WTC11 (cell line): ENCODE results near the gene AQP9. TPM values are rescaled to one million over a fixed set of nuclear protein-coding genes. Genes with fewer than 3 reads are reported as not detected.

Experiments
- ATAC-seq: fragments of 200-7000 bp; cut with Tn5 transposase; 2 replicates; pipeline ENCODE4 v1.10.0; 2021; ENCODE audit warnings: mild to moderate bottlenecking, moderate library complexity
- CTCF ChIA-PET: fragments of 300-600 bp; sonication (Branson Sonifier 250); formaldehyde crosslinking; loops from one replicate; lab custom pipeline; 2021; ENCODE audit warnings: antibody characterized with exemption; lab: Charles Lee
- POLR2A ChIA-PET: fragments of 350-600 bp; sonication (Branson Sonifier 250); formaldehyde crosslinking; loops from one replicate; lab custom pipeline; 2021; ENCODE audit warnings: antibody characterized with exemption; lab: Charles Lee
- DNase-seq: peaks from one replicate; pipeline ENCODE4 v3.0.0; 2021; ENCODE audit warnings: low spot score
- H3K27ac Mint-ChIP-seq: 2 replicates; pipeline ENCODE4 v1.8.0; 2021; ENCODE audit warnings: mixed read lengths
- H3K27me3 Mint-ChIP-seq: 2 replicates; pipeline ENCODE4 v1.8.0; 2021; ENCODE audit warnings: low read depth, mild to moderate bottlenecking, moderate library complexity, mixed read lengths
- H3K36me3 Mint-ChIP-seq: 2 replicates; pipeline ENCODE4 v1.8.0; 2021; ENCODE audit warnings: mixed read lengths
- H3K4me1 Mint-ChIP-seq: 2 replicates; pipeline ENCODE4 v1.8.0; 2022; ENCODE audit warnings: mixed read lengths
- H3K4me3 Mint-ChIP-seq: 2 replicates; pipeline ENCODE4 v1.8.0; 2021; ENCODE audit warnings: mild to moderate bottlenecking, moderate library complexity, mixed read lengths
- H3K9me3 Mint-ChIP-seq: 2 replicates; pipeline ENCODE4 v1.8.0; 2021; ENCODE audit warnings: mixed read lengths
- AR ChIP-seq: fragments of 250-450 bp; sonication (Bioruptor Pico); IDR thresholded peaks from 2 replicates; pipeline ENCODE4 v1.9.0; 2021; ENCODE audit warnings: mild to moderate bottlenecking
- CDX4 ChIP-seq: fragments of 250-450 bp; sonication (Bioruptor Pico); IDR thresholded peaks from 2 replicates; pipeline ENCODE4 v1.9.0; 2021; ENCODE audit warnings: moderate library complexity, mild to moderate bottlenecking, inconsistent platforms, borderline replicate concordance
- E2F4 ChIP-seq: sonication (generic); formaldehyde crosslinking; IDR thresholded peaks from 2 replicates; pipeline ENCODE4 v1.8.1; 2022; ENCODE audit warnings: low read depth, mild to moderate bottlenecking, moderate library complexity, missing genetic modification reagents, borderline replicate concordance
- E2F5 ChIP-seq: sonication (generic); formaldehyde crosslinking; IDR thresholded peaks from 2 replicates; pipeline ENCODE4 v1.8.1; 2022; ENCODE audit warnings: mild to moderate bottlenecking, moderate library complexity, missing genetic modification reagents
- ELF4 ChIP-seq: sonication (generic); formaldehyde crosslinking; IDR thresholded peaks from 2 replicates; pipeline ENCODE4 v1.8.1; 2022; ENCODE audit warnings: low read depth, mild to moderate bottlenecking, moderate library complexity, missing genetic modification reagents
- FOXP4 ChIP-seq: sonication (generic); formaldehyde crosslinking; IDR thresholded peaks from 2 replicates; pipeline ENCODE4 v1.8.0; 2022; ENCODE audit warnings: mild to moderate bottlenecking, missing genetic modification reagents
- GABPB1 ChIP-seq: sonication (generic); formaldehyde crosslinking; IDR thresholded peaks from 2 replicates; pipeline ENCODE4 v1.8.1; 2023; ENCODE audit warnings: mild to moderate bottlenecking, missing genetic modification reagents
- GTF2I ChIP-seq: fragments of 250-450 bp; sonication (Bioruptor Pico); conservative IDR thresholded peaks from 2 replicates; pipeline ENCODE4 v1.4.0; 2021; ENCODE audit warnings: mild to moderate bottlenecking
- HMGXB4 ChIP-seq: sonication (generic); formaldehyde crosslinking; IDR thresholded peaks from 2 replicates; pipeline ENCODE4 v1.8.1; 2023; ENCODE audit warnings: mild to moderate bottlenecking, moderate library complexity, missing genetic modification reagents
- IRF2 ChIP-seq: sonication (generic); formaldehyde crosslinking; IDR thresholded peaks from 2 replicates; pipeline ENCODE4 v1.8.0; 2022; ENCODE audit warnings: low read depth, missing genetic modification reagents, borderline replicate concordance
- JUN ChIP-seq: sonication (generic); formaldehyde crosslinking; IDR thresholded peaks from 2 replicates; pipeline ENCODE4 v1.8.0; 2023; ENCODE audit warnings: mild to moderate bottlenecking, missing genetic modification reagents
- MLX ChIP-seq: sonication (generic); formaldehyde crosslinking; IDR thresholded peaks from 2 replicates; pipeline ENCODE4 v1.8.1; 2023; ENCODE audit warnings: mild to moderate bottlenecking, missing genetic modification reagents, moderate library complexity
- NFYB ChIP-seq: sonication (generic); formaldehyde crosslinking; conservative IDR thresholded peaks from 2 replicates; pipeline ENCODE4 v1.8.0; 2022; ENCODE audit warnings: low read depth, missing genetic modification reagents
- NR1H2 ChIP-seq: sonication (generic); formaldehyde crosslinking; IDR thresholded peaks from 2 replicates; pipeline ENCODE4 v1.9.0; 2021; ENCODE audit warnings: mild to moderate bottlenecking, moderate library complexity, missing genetic modification reagents
- SMAD4 ChIP-seq: sonication (generic); formaldehyde crosslinking; IDR thresholded peaks from 2 replicates; pipeline ENCODE4 v1.8.0; 2022; ENCODE audit warnings: mild to moderate bottlenecking, missing genetic modification reagents
- TEAD1 ChIP-seq: sonication (generic); formaldehyde crosslinking; IDR thresholded peaks from 2 replicates; pipeline ENCODE4 v1.8.0; 2022; ENCODE audit warnings: mild to moderate bottlenecking, missing genetic modification reagents
- TEAD4 ChIP-seq: sonication (generic); formaldehyde crosslinking; IDR thresholded peaks from 2 replicates; pipeline ENCODE4 v1.8.0; 2022; ENCODE audit warnings: mild to moderate bottlenecking, missing genetic modification reagents
- USF1 ChIP-seq: sonication (generic); formaldehyde crosslinking; IDR thresholded peaks from 2 replicates; pipeline ENCODE4 v1.8.0; 2022; ENCODE audit warnings: mild to moderate bottlenecking, missing genetic modification reagents
- ZBTB21 ChIP-seq: sonication (generic); formaldehyde crosslinking; IDR thresholded peaks from 2 replicates; pipeline ENCODE4 v1.8.1; 2023; ENCODE audit warnings: mild to moderate bottlenecking, missing genetic modification reagents, borderline replicate concordance
- ZBTB43 ChIP-seq: sonication (generic); formaldehyde crosslinking; IDR thresholded peaks from 2 replicates; pipeline ENCODE4 v1.8.1; 2023; ENCODE audit warnings: mild to moderate bottlenecking, missing genetic modification reagents
- ZNF317 ChIP-seq: sonication (generic); formaldehyde crosslinking; IDR thresholded peaks from 2 replicates; pipeline ENCODE4 v1.8.1; 2023; ENCODE audit warnings: low read depth, mild to moderate bottlenecking, moderate library complexity, missing genetic modification reagents, borderline replicate concordance
- total RNA-seq: library from RNA; stranded (reverse); gene quantifications from 3 replicates; pipeline ENCODE4 v1.2.3, GENCODE V29; 2021

The AQP9 gene
- total RNA-seq, 1 experiment from 2014 or later, result 0.07 TPM

GRCh38 chr15:58125333-58125732 is 12.8 kb upstream of the AQP9 start (continued):
- TF ChIP-seq AR (CRISPR knock-in tag), result no peak
- TF ChIP-seq NFYB, result no peak
- TF ChIP-seq, all 79 proteins: peak for 0

GRCh38 chr15:58134886-58135285 is 3.3 kb upstream of the AQP9 start:
- Mint-ChIP-seq H3K27ac (no peak overlapping the region), H3K9me3 (no peaks in the 10 kb centered on the region), H3K4me3 (no peak overlapping the region), H3K36me3 (no peaks in the 10 kb centered on the region), H3K4me1 (peaks cover 16% of the 10 kb centered on the region), H3K27me3 (0 out of 2 replicates have a peak, but pooled peaks cover 2% of the 10 kb centered on the region)
- ATAC-seq (no peak), DNase-seq (no peak)
- TF ChIP-seq SMAD4 (CRISPR knock-in tag) (no peak), NR1H2 (CRISPR knock-in tag) (no peak), GABPB1 (CRISPR knock-in tag) (no peak), TEAD1 (CRISPR knock-in tag) (no peak), FOXP4 (CRISPR knock-in tag) (no peak), IRF2 (no peak), JUN (CRISPR knock-in tag) (no peak), ZBTB21 (no peak), ZNF317 (no peak)
- CTCF ChIA-PET, result no interaction called here
- POLR2A ChIA-PET, result no interaction called here

GRCh38 chr15:58135511-58136174 is 2.5 kb upstream of the AQP9 start:
- 0 out of 2 replicates have a peak, but pooled peaks cover 2% of the 10 kb centered on the region for H3K27me3 Mint-ChIP-seq
- no peak overlapping the region for H3K4me3 Mint-ChIP-seq
- ATAC-seq (no peak), DNase-seq (no peak)
- CTCF ChIA-PET, result no interaction called here
- no peaks in the 10 kb centered on the region for H3K9me3 Mint-ChIP-seq
- POLR2A ChIA-PET, result no interaction called here
- H3K4me1 Mint-ChIP-seq, result peaks cover 16% of the 10 kb centered on the region
- no peaks in the 10 kb centered on the region for H3K36me3 Mint-ChIP-seq
- no peak overlapping the region for H3K27ac Mint-ChIP-seq
- TF ChIP-seq CDX4 (no peak), TEAD4 (CRISPR knock-in tag) (no peak), USF1 (CRISPR knock-in tag) (no peak), ELF4 (CRISPR knock-in tag) (no peak), HMGXB4 (CRISPR knock-in tag) (no peak), MLX (no peak), E2F4 (CRISPR knock-in tag) (no peak), GTF2I (no peak), E2F5 (CRISPR knock-in tag) (no peak), ZBTB43 (CRISPR knock-in tag) (no peak)
